ENCODE data around the gene DHRSX. TPM values are rescaled to one million over a fixed set of nuclear protein-coding genes. Genes with fewer than 3 reads are reported as not detected.

The DHRSX gene
- polyA plus RNA-seq, 1 donor from 2014 or later: 15.7 TPM

- TF ChIP-seq EZH2 (IDR thresholded peaks at IDR 0.05; ENCODE audit: borderline replicate concordance, insufficient read depth, low read length, poor library complexity, severe bottlenecking): no peak
- TF ChIP-seq SMC3 (conservative IDR thresholded peaks at IDR 0.05; ENCODE audit: poor library complexity): no peak
- TF ChIP-seq POLR2AphosphoS5 (IDR thresholded peaks at IDR 0.05): no peak
- no peak for TF ChIP-seq MXI1 (conservative IDR thresholded peaks at IDR 0.05; ENCODE audit: poor library complexity, severe bottlenecking)
- TF ChIP-seq CTCF (IDR thresholded peaks at IDR 0.05; ENCODE audit: poor library complexity, severe bottlenecking): no peak
- no peak for TF ChIP-seq REST (IDR thresholded peaks at IDR 0.05; ENCODE audit: borderline replicate concordance)
- no peak for TF ChIP-seq RAD21 (conservative IDR thresholded peaks at IDR 0.05)
- TF ChIP-seq TAF1 (IDR thresholded peaks at IDR 0.05; ENCODE audit: low read depth): no peak
- TF ChIP-seq EP300 (conservative IDR thresholded peaks at IDR 0.05; ENCODE audit: poor library complexity, severe bottlenecking): no peak
- H3K79me2 ChIP-seq (replicated peaks; ENCODE audit: insufficient read depth, low read length): no peaks in the 10 kb centered on the region
- H3K4me3 ChIP-seq (ENCODE audit: low read length): peak overlapping the region; percentile 47
- H3K27me3 ChIP-seq (ENCODE audit: insufficient read depth, low read depth, low read length): no peaks in the 10 kb centered on the region
- peak overlapping the region; percentile 56 for H3K27ac ChIP-seq (ENCODE audit: low read length)
- H3F3A ChIP-seq (ENCODE audit: insufficient read depth, low read length, poor library complexity, severe bottlenecking): no peaks in the 10 kb centered on the region
- no peak overlapping the region for H2AFZ ChIP-seq (ENCODE audit: low read depth, low read length)
- no peak overlapping the region for H3K4me2 ChIP-seq (ENCODE audit: low read length)
- no peaks in the 10 kb centered on the region for H3K36me3 ChIP-seq (ENCODE audit: insufficient read depth, low read length)
- peak overlapping the region; percentile 53 for H3K9ac ChIP-seq (ENCODE audit: low read length)
- H3K9me2 ChIP-seq (ENCODE audit: insufficient read depth, low read length): no peaks in the 10 kb centered on the region
- H4K20me1 ChIP-seq (ENCODE audit: insufficient read depth): no peaks in the 10 kb centered on the region
- H3K9me3 ChIP-seq (ENCODE audit: low read length): no peaks in the 10 kb centered on the region
Observed at GRCh38 chrX:2401201-2401589, 99.6 kb downstream of the DHRSX start.

- Histone ChIP-seq H3K9me3 (ENCODE audit: low read length) (no peaks in the 10 kb centered on the region), H4K20me1 (ENCODE audit: insufficient read depth) (no peaks in the 10 kb centered on the region), H3K9me2 (ENCODE audit: insufficient read depth, low read length) (no peaks in the 10 kb centered on the region), H3K9ac (ENCODE audit: low read length) (no peak overlapping the region), H2AFZ (ENCODE audit: low read depth, low read length) (no peak overlapping the region), H3K4me3 (ENCODE audit: low read length) (no peak overlapping the region), H3K4me2 (ENCODE audit: low read length) (no peak overlapping the region), H3K79me2 (replicated peaks; ENCODE audit: insufficient read depth, low read length) (no peaks in the 10 kb centered on the region), H3F3A (ENCODE audit: insufficient read depth, low read length, poor library complexity, severe bottlenecking) (no peaks in the 10 kb centered on the region), H3K27ac (ENCODE audit: low read length) (no peak overlapping the region), H3K36me3 (ENCODE audit: insufficient read depth, low read length) (no peaks in the 10 kb centered on the region), H3K27me3 (ENCODE audit: insufficient read depth, low read depth, low read length) (no peaks in the 10 kb centered on the region)
- TF ChIP-seq POLR2AphosphoS5 (IDR thresholded peaks at IDR 0.05) (no peak), CTCF (IDR thresholded peaks at IDR 0.05; ENCODE audit: poor library complexity, severe bottlenecking) (no peak), TAF1 (IDR thresholded peaks at IDR 0.05; ENCODE audit: low read depth) (no peak), RAD21 (conservative IDR thresholded peaks at IDR 0.05) (no peak), EZH2 (IDR thresholded peaks at IDR 0.05; ENCODE audit: borderline replicate concordance, insufficient read depth, low read length, poor library complexity, severe bottlenecking) (no peak)
Observed at GRCh38 chrX:2398064-2398656, 102.6 kb downstream of the DHRSX start.

All from neural cell (in vitro differentiated cells).